IPS-NIHi7 (cell line): ENCODE results near the gene GAS2L3.
"Not testable (repeated sequence)": the region's sequence is repeated elsewhere in the genome, so short reads cannot be mapped to it uniquely, and the experiment has no call there.

ENCODE experiments used
- DNase-seq: peaks from one replicate; pipeline ENCODE4 v3.0.0; 2012; ENCODE audit warnings: mixed read lengths; ENCODE audit errors: extremely low spot score

Gene GAS2L3

DNA sequence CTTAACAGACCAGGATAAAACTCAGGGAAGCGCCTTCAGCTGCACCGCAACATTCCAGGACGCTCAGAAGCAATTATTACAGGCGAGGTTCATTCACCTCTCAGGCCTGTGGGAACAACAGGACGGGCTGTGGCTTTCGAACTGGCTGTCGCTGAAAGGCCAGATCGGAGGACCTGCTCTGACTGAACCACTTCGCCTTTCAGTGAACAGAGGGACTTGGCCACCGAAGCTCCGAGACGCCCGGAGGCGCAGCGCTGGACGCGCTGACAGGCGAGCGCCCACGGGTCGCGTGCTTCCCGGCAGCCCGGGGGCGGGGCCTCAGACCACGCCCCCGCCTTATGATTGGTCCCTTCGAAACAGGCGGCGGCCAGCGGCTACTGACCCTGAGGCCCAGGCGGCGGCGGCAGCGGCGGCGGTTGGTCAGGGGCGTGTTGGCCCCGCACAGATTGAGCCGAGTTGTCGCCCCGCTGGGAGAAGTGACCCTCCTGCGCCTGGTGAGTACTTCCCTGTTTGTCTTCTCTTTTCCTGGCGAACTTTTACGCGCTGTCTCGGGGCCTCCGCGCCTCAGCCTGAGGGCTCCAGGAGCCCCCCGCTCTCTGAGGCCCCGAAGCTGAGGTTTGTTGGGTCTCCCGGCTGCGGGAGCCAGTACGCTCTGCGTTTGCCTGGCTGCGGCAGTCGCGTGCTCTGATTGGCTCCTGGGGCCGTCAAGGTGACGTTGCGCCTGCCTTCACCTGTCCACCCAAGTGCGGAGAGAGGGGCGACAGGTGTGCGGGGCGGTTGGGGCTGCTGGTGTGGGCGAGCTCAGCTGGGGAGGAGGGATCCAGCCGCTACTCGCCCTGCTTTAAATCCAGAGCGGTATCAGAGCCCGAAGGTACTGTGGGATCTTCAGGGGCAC is at the start of gene GAS2L3:
TSS of gene GAS2L3 (plus strand) at position 393 of the 895 bp plus-strand sequence. CDS start 21,221 bp downstream, outside the sequence.
- peak; percentile 93 for DNase-seq

DNA sequence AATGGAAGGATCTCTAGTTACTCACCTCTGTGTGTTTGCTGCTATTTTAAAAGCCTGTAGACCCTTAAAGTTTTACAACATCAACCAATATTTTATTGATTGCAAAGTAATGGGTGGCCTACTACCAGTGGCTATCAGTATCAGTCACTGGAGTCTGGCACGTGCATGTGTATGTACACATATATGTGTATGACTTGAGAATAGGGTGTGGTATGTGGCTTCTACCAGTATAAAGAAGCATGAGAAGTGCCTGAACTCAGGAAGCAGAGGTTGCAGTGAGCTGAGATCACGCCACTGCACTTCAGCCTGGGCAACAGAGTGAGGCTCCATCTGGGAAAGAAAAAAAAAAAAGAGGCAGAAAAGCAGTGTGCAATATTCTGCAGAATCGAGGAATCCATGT is 45.5 kb upstream of the GAS2L3 start:
- DNase-seq, result no peak

DNA sequence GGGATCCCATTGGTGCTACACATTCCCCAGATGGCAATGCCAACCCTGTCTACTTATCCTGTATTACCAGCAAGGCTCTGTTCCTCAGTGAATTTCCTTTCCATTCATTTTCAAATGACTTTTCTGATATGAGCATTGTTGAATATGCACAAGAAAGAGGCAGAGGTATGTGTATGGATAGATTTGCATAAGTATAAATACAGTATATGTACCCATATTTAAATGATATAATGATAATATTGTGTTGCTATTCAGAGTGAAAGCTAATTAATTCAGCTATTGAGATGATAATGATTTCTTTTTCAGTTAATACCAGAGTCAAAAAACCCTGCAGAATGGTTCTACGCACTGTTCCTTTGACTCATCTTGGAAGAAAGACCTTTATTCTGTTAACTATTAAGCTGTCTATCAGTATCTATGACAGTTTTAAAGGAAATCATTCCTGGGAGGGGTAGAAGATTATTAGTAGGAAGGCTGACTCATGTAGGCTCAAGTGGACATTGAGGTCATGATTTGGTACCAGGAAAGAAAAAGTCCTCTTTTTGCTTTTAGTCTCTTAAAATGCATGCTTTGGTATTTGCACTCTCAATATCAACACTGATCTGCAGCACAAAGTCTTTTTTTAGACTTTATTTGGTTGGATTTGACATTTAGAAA is 44.9 kb upstream of the GAS2L3 start:
- DNase-seq, result no peak

DNA sequence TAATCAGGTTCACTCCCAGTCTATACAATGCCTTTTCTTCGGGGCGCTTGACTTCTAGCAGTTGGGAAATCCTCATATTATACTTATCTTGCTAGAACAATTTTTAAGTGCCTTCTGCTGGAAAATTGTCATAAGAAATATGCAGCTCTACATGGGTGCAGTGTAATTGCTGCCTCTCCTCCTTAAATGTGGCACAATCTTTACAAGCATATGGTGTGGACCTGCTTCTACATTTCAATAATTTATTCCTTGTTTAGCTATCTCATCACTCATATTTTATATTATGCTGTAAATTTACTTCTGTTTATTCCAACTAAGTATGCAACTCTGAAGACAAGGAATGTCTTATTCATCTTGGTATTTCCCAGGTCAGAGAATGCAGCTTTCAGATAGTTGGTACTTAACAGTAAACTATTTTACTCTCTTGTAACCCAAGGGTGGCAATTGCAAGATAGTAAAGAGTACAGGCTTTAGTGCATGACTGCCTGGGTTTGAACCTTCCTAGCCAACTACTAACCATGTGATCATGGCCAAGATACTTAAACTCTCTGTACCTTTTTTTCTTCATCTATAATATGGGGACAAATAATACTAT is 43.6 kb upstream of the GAS2L3 start:
- DNase-seq, result no peak

DNA sequence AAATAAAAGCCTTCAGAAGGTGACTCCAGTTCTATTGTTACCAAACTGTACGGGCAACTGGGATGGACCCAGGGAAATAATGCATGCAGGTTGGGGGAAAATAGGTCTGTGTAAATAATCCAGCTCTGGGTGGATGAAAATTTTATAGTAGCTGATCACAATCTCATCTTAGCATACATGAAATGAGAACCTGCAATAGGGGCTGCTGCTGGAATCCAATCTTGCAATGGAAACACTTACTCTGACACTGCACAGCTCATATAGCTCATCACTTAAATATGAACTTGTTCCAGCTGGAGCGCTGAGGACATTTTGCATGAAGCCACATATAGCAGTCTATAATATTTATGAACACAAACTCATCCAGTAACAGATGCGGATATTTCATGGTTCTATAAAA is 40.1 kb upstream of the GAS2L3 start:
- DNase-seq, result no peak

DNA sequence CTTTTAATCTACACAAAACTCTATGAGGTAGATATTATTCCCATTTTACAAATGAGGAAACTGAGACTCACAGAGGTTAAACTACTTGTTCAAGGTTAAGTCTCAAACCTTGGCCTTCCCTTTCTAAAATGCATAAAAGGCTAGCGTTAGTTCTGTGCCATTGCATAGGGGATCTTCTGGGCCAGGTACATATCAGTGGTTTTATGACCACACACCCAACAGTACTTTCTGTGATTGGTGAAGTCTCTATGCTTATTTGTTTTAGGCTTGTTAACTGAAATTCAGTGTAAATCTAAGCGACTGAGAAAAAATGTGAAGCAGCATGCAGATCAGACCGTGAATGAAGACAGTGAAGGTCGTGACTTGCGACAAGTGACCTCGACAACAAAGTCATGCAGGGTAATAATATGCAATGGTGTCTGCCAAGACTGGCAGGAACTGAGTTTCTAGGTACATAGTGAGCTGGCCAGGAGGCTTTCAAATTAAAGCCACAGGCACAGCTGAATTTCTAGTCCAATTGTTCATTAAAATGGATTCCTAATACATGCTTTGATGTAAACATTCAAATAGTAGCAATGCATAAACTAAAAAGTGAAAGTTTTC is 38.8 kb upstream of the GAS2L3 start:
- DNase-seq, result no peak

DNA sequence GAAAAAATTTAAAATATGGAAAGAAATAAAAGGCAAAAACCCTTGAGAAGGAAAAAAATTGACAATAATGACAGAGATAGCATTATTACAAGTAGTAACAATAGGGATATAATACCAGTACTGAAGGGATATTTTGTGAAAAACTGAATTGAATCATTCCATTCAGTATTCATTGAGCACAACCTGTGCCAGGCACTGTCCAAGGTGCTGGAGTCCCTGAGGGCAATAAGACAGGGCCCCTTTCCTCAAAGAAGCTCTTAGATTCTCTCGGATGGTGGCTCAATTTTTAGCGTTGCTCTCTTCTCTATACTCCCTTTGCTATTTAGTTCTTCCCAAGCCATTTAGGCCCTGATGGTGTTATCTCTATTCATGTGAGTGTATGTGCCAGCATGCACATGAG is 34.3 kb upstream of the GAS2L3 start:
- peak; percentile 49 for DNase-seq

DNA sequence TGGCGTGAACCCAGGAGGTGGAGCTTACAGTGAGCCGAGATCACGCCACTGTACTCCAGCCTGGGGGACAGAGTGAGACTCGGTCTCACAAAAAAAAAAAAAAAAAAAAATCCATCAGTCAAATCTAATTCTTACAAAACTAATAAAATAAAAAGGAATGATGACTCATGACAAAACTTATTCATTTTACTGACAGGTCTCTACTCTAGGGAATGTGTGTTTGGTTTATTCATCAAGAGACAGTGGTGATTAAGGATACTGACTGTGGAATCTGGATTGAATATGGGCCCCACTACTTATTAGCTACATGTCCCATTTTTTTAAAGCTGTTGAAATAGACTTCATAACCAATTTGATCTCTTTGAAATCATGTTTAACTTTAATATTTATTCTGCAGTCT is 29.3 kb upstream of the GAS2L3 start:
- DNase-seq, result no peak

DNA sequence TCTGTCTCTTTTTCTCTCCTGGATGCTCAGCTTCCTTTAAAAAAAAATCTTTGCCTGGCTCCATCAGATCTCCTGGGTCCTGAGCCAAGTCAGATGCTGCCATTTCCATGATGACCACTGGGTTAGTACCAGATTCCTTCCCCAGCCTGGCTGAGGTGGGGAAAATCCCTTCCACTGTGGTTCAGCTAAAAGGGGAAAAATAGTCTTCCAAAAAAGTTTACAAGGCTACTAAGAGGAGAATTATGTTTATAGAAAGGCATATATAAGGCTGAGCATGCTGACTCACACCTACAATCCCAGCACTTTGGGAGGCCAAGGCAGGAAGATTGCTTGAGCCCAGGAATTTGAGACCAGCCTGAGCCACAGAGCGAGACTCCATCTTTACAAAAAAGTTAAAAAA is 28.4 kb upstream of the GAS2L3 start:
- DNase-seq, result no peak

DNA sequence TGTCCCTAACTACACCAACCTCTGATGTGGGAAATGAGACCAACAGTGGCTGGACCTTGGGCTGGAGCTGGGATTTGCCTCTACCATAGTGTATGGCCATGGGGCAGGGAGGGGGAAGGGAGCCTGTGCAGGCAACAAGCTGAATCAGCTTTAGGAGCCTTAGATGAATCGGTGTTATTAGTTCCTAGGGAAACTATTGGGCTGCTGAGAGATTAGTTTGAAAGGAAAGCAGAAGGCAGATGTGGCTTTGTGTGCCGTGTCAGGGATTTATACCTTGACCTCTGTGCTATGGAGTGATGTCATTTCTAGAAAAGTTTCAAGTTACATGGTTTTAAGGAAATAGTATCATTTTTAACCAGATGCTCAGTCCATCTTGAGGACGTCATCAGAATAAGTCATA is 19.5 kb upstream of the GAS2L3 start:
- no peak for DNase-seq

DNA sequence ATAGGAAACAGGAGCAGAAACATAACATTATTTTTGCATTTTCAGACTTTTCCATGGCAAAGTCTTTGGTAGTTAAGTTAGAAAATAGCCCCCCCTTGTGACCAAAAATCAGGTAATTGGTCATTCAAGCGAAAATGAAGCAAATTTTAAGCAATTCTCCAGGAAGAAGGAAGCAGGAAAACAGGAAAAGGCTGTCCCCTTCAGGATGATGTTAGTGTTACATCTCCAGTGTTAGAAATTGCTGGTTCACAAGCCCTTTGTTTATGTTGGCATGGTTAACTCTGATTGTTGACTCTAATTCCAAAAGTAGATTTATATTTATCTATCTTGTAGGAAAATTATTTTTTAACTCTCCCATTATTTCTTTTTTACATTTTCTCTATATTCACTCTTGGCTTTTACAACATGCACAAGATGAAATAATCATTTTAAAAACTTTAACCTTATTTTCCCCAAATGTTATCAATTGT is 18.8 kb upstream of the GAS2L3 start:
- DNase-seq, result peak; percentile 64

DNA sequence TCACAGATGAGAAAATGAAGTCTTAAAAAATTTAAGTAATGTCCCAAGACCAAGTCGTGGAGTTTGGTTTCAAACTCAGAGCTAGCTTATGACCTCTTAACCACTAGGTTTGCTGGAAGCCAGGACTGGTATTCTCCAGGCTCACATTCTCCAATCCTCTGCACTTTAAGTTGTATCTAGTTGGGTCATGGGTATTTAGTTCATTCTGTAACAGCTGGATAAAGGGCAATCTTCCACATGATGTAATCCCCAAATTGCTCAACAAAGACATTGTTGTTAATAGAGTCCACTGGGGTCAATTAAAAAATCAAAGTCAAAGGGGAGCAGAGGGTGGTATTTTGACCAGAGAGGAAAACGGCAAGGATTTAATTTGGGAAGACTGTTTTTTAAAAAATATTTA is 17.8 kb upstream of the GAS2L3 start:
- DNase-seq, result no peak

DNA sequence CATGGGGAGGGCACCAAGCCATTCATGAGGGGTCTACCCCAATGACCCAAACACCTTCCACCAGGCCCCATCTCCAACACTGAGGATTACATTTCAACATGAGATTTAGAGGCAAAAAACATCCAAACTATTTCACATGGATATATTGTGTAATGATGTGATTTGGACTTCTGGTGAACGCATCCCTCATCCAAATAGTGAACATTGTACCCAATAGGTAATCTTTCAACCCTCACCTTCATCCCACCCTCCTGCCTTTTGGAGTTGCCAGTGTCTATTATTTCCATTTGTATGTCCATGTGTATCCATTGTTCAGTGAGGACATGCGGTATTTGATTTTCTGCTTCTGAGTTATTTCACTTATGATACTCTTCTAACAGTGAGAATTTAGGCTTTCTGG is 16.1 kb upstream of the GAS2L3 start:
- DNase-seq, result no peak

DNA sequence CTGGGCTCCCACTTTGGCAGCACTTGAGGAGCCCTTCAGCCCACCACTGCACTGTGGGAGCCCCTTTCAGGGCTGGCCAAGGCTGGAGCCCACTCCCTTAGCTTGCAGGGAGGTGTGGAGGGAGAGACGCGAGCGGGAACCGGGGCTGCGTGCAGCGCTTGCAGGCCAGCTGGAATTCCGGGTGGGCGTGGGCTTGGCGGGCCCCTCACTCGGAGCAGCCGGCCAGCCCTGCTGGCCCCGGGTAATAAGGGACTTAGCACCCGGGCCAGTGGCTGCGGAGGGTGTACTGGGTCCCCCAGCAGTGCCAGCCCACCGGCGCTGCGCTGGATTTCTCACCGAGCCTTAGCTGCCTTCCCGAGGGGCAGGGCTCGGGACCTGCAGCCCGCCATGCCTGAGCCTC is 14.2 kb upstream of the GAS2L3 start:
- DNase-seq, result not testable (repeated sequence)

DNA sequence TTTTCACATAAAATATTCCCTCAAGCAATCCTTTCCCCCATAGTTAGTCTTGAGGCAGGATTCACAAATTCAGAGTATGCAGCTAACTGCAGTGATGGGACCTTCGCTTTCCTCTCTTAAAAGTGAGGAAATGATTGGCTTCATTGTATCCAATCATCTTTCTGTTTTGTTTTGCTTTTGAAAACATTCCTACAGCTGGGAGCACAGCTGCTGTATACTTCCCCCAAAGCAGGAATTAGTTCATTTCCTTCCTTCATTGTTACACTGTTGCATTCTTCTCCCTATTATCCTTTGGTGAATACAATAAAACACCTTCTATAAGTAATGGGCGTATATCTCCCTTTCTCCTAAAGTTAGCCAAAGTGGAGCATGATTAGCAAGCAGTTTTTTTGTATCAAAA is 9.4 kb upstream of the GAS2L3 start:
- no peak for DNase-seq

DNA sequence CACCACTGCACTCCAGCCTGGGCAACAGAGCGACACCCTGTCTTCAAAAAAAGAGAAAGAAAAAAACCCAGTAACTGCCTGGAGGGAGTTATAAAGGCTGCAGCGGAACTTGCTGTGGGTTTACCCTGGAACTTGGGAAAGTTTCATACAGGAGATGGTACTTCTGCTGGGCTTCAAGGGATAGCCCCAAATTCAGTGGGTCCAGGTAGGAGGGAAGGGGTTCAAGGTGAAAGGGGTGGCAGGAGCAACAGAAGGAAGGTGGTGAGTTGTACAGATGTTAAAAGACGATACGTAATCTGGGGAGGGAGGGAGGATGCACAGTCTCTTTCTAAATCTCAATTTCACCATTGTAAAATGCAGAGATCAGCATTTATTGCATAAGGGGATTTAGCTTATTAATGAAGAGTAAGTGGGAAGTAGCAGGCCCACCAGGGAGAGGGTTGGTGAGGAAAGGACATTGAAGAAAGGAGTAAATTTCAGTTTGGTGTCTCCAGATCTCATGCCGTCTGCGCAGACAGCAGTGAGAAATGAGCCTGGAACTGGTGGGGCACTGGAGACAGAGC is 8.5 kb upstream of the GAS2L3 start:
- DNase-seq, result no peak

DNA sequence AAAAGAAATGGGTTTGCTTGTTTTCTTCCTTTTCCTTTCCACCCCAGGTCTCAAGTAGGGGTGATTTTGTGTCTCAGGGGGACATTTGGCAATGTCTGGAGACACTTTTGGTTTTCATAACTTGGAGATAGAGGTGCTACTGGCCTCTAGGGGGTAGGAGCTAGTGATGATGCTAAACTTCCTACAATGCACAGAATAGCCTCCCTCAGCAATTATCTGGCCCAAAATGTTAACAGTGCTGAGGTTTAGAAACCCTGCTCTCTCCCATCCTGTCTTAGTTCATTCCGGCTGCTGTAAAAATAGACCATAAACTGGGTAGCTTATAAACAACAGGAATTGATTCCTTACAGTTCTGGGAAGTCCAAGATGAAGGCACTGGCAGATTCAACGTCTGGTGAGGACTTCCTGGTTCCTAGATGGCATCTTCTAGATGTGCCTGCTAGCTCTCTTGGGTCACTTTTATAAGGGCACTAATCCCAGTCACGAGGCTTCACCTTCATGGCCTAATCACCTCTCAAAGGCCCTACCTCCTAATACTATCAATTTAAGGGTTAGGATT is 7.4 kb upstream of the GAS2L3 start:
- DNase-seq, result no peak

DNA sequence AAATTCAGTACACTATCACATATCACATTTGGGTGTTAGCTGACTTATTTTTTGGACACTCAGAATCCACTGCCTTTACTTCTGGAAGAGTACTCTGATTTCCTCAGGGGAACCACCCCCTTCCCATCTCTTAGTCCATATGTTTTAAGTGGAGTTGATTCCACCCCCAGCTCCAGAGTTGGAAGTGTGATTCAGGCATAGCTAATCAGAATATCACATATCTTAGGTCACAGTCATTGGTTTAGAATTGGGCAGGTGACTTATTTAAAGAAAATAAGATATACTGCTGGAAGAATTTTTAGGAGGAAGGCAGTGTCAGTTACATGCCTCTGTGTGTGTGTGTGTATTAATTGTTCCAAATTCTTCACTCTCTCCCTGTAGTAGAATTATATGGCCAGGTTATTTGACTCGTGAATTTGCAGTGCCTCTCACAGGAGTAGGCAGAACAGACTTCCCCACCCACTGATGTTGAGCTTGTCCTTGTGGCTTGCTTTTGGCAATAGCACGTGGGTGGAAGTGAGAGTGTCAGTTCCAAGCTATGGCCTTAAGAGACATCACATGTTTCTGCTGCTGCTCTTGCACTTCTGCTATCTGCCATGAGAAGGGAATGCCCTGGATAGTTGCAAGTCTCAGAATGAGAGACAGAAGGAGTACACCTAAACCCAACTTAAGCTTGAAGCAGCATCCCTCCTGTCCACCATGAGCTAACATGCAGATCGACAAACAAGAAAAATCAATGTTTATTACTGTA is 6.4 kb upstream of the GAS2L3 start:
- no peak for DNase-seq

DNA sequence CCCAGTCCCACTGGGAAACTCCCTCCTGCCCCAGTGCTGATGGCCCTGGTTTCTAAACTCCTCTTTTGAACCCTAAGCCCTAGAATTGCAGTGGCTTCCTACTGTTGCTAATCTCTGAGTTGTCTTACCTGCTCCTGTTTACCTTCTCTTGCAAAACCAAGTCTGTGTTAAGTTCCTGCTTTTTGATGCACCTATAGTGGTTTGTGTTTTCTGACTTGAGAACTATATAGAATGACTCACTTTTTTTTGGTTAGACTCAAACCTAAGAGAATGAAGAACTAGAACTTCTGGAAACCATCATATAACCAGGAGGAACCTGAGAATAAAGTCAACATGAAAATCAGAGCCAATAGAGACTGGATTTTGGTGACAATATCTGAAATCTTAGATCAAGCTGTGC is 5.5 kb upstream of the GAS2L3 start:
- DNase-seq, result no peak

DNA sequence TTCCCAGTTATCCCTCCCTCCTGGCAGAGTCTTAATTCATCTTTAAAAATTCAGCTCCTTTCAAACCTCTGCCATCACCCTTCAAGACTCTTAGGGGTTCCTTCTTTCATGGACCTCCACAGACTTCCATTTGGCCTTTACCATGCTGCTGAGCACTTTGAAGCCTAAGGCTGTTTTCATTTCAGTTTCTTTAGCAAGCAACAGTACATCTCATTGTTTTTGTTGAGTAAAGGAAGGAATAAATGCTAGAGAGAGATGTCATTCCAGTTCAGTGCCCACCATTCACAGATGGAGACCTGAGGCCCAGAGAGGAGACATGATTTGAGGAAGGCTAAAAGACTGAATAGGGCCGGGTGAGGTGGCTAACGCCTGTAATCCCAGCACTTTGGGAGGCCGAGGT is 1.3 kb upstream of the GAS2L3 start:
- DNase-seq, result no peak
